Gastroesophageal sphincter (tissue), 3 donors: ENCODE results near the gene TRIOBP.

ENCODE experiments used
- POLR2A ChIP-seq, 2 donors: fragments of 450-650 bp; IDR thresholded peaks; one replicate each; pipeline ENCODE4 v1.6.1; 2017; ENCODE audit warnings: antibody characterized with exemption in 2 of 2, mild to moderate bottlenecking in 2 of 2, moderate library complexity in 1 of 2
- TF ChIP-seq, protein P1 (sequence below), 4 experiments: fragments of 200-600 bp in 2 of 4; fragments of 450-650 bp in 2 of 4; sonication (generic) in 1 of 4; IDR thresholded peaks; one replicate each; pipeline ENCODE4 v1.5.1; 2017 to 2019; ENCODE audit warnings: antibody characterized with exemption in 4 of 4, mild to moderate bottlenecking in 2 of 4, moderate library complexity in 2 of 4

DNA sequence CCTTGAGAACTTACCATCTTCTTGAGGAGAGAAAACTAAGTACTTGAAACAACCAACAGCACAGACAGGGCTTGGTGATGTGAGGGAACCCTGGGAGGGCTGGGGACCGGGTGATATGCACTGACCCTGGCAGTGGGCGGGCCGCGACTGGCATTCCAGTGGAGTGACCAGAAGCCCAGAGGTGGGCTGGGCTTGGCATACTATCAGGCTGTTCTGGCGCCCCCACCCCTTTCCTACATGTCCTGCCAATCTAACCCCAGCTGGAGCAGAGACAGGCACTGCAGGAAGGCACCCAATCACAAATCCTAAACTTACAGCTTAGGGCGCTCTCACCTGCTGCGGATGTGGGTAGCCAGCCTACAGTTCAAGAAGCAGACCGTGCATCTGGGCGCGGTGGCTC is 56.9 kb downstream of the TRIOBP start:
- TF ChIP-seq, protein P1, sequence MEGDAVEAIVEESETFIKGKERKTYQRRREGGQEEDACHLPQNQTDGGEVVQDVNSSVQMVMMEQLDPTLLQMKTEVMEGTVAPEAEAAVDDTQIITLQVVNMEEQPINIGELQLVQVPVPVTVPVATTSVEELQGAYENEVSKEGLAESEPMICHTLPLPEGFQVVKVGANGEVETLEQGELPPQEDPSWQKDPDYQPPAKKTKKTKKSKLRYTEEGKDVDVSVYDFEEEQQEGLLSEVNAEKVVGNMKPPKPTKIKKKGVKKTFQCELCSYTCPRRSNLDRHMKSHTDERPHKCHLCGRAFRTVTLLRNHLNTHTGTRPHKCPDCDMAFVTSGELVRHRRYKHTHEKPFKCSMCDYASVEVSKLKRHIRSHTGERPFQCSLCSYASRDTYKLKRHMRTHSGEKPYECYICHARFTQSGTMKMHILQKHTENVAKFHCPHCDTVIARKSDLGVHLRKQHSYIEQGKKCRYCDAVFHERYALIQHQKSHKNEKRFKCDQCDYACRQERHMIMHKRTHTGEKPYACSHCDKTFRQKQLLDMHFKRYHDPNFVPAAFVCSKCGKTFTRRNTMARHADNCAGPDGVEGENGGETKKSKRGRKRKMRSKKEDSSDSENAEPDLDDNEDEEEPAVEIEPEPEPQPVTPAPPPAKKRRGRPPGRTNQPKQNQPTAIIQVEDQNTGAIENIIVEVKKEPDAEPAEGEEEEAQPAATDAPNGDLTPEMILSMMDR (IDR thresholded peaks at IDR 0.05): no peak
- no peak for TF ChIP-seq POLR2A (IDR thresholded peaks at IDR 0.05)
